Activated CD4-positive, alpha-beta T cell treated with anti-CD3 and anti-CD28 coated beads, Interleukin-2, amount 10 ng/mL, durations not matched to agents 7 days and 5 days (primary cell): ENCODE measurements around the gene SKAP1. TPM values are rescaled to one million over a fixed set of nuclear protein-coding genes. Genes with fewer than 3 reads are reported as not detected.

ENCODE experiments used
- CTCF ChIA-PET: fragments of 350-600 bp; sonication (Branson Sonifier 250); formaldehyde crosslinking; loops from one replicate; lab custom pipeline; 2021; ENCODE audit warnings: antibody characterized with exemption; lab: Charles Lee
- POLR2A ChIA-PET: fragments of 350-600 bp; sonication (Branson Sonifier 250); formaldehyde crosslinking; loops from one replicate; lab custom pipeline; 2021; ENCODE audit warnings: antibody characterized with exemption; lab: Charles Lee
- DNase-seq: peaks from one replicate; pipeline ENCODE4 v3.0.0-alpha.2; 2020
- H3K27ac Mint-ChIP-seq: one replicate; pipeline ENCODE4 v1.8.0; 2021; ENCODE audit warnings: mild to moderate bottlenecking, moderate library complexity, mixed read lengths
- H3K27me3 Mint-ChIP-seq: one replicate; pipeline ENCODE4 v1.8.0; 2021; ENCODE audit warnings: mixed read lengths
- H3K36me3 Mint-ChIP-seq: one replicate; pipeline ENCODE4 v1.8.0; 2021; ENCODE audit warnings: low read depth, mixed read lengths
- H3K4me1 Mint-ChIP-seq: one replicate; pipeline ENCODE4 v1.8.0; 2021; ENCODE audit warnings: mixed read lengths
- H3K4me3 Mint-ChIP-seq: one replicate; pipeline ENCODE4 v1.8.0; 2021; ENCODE audit warnings: mild to moderate bottlenecking, moderate library complexity, mixed read lengths
- H3K9me3 Mint-ChIP-seq: one replicate; pipeline ENCODE4 v1.8.0; 2021; ENCODE audit warnings: mixed read lengths
- total RNA-seq, 2 experiments: library from RNA; stranded (reverse); gene quantifications; one replicate each; pipeline ENCODE4 v1.2.3, GENCODE V29; 2021

SKAP1 gene
- total RNA-seq, 2 experiments from 2014 or later, result 123 to 144 TPM

DNA sequence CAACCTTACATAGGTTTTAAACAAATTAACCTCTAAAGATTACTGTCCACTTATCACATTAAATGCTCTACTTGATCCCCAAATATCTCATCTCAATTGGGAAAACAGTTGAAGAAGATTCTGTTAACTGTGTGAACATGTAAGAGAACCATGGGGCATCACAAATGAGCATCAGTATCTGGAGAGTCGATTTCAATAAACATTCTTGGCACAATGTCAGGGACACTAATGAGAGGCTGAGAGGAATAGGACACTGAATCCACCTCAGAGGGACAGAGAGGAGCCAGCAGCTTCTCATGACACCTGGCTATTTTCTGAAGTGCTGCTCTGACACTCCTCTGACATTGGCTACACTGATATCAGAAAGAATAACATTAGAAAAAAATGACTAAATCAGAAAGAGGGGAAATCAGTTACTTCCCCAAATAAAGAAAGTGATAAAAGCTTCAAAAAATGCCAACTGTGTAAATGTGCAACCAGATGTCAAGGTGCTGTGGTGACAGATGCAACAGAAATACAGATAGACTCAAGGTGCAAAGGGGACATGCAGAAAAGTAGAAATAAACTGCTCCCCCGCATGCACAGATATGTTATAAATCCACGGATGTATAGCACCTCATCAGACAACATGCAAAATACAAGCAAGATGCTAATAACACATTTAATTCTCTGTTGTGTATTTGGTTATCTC is 255.0 kb downstream of the SKAP1 start:
- ChIA-PET CTCF (no interaction called here), POLR2A (no interaction called here)
- H3K27ac Mint-ChIP-seq, result no peak overlapping the region

DNA sequence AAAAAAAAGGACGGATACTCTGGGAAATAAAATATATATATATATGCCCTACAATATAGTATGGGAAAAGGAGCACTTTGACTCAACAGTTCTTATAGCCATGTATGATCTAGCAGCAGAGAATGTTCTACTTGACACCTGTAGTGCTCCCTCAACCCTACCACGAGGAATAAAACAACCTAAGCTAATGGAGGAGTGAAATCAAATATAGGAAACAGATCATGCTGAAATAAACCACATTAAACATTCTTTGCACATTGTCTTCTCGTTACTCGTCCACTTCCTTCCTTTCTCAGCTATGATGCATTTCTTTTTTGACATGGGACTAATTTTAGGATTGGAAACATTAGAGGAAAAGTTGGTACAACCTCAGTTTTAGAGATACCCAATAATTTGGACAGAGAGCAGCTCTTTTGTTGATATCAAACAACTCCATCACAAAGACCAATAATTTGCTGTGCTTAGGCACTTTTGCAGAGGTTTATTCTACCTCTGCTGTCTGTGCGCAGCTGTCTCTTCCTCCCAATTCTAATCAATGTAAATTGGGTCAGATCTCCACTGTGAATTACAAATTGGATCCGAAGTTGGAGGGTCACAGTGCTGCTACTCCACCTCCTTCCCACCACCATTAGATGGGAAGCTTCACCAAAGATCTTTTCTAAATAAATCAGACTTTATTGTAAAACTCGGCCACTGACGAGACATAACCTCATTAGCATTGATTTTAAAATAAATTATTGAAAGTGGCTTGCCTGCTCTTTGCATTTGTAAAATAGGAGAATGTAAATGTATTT is 256.6 kb downstream of the SKAP1 start:
- Mint-ChIP-seq H3K9me3 (no peaks in the 10 kb centered on the region), H3K4me1 (peaks cover 17% of the 10 kb centered on the region), H3K27me3 (no peaks in the 10 kb centered on the region), H3K4me3 (no peak overlapping the region), H3K36me3 (peaks cover 43% of the 10 kb centered on the region), H3K27ac (no peak overlapping the region)
- DNase-seq, result no peak
- ChIA-PET CTCF (interaction anchor here (0.5 to 1.1 kb wide), 5 partner anchors 14 to 153 kb away, joined by 3 to 5 read pairs (median 3); no protein-coding TSS in a partner anchor), POLR2A (no interaction called here)

More for the DNA sequence above, 255.0 kb downstream of the SKAP1 start:
- Mint-ChIP-seq H3K27me3 (no peaks in the 10 kb centered on the region), H3K4me3 (no peak overlapping the region), H3K4me1 (peaks cover 23% of the 10 kb centered on the region), H3K36me3 (peaks cover 52% of the 10 kb centered on the region), H3K9me3 (no peaks in the 10 kb centered on the region)
- DNase-seq, result no peak

DNA sequence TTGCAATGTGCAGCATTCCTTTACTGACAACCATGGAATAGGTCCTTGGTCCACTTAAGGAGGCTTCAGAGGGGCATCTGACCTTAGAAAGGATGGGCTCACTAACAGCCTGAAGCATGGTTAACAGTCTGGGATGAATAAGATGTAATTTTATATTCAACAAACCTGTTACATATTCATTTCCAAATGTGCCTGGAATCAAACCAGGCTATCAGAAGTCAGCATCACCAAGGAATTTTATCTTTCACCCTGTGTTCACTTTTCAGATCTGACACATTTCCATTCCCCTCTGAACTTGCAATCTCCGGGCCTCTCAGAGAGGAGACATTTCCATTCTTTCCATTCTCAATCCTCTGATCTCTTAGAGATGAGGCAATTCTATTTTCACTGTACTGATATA is 260.1 kb downstream of the SKAP1 start:
- ChIA-PET POLR2A (no interaction called here), CTCF (interaction anchor here (1.4 kb wide), 1 partner anchor 7 kb away, joined by 3 read pairs; no protein-coding TSS in a partner anchor)
- H3K27ac Mint-ChIP-seq, result no peak overlapping the region
- peaks cover 28% of the 10 kb centered on the region for H3K36me3 Mint-ChIP-seq
- H3K27me3 Mint-ChIP-seq, result no peaks in the 10 kb centered on the region
- H3K9me3 Mint-ChIP-seq, result no peaks in the 10 kb centered on the region
- H3K4me1 Mint-ChIP-seq, result peaks cover 18% of the 10 kb centered on the region
- H3K4me3 Mint-ChIP-seq, result no peak overlapping the region
- no peak for DNase-seq

DNA sequence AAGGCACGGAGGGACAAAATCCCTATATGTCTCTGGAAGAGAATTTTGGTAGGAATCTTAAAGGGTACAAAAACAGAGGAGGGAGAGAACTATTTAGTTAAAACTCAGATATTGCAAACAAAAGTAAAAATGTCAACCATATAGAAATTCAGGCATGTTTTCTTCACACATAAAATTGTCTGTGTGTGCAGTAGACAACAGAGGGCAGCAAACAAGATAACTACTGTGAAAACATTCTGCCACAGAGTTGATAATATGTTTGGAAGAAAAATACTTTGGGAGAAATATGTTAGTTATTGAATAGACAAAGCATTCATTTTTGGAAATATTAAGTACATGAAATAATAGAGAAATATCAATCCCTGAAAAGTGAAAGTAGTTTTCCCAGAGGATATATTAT is 266.2 kb downstream of the SKAP1 start:
- ChIA-PET CTCF (no interaction called here), POLR2A (no interaction called here)
- Mint-ChIP-seq H3K36me3 (peaks cover 35% of the 10 kb centered on the region), H3K4me1 (peaks cover 12% of the 10 kb centered on the region), H3K27me3 (no peaks in the 10 kb centered on the region), H3K9me3 (no peaks in the 10 kb centered on the region), H3K27ac (no peak overlapping the region), H3K4me3 (no peak overlapping the region)
- no peak for DNase-seq

DNA sequence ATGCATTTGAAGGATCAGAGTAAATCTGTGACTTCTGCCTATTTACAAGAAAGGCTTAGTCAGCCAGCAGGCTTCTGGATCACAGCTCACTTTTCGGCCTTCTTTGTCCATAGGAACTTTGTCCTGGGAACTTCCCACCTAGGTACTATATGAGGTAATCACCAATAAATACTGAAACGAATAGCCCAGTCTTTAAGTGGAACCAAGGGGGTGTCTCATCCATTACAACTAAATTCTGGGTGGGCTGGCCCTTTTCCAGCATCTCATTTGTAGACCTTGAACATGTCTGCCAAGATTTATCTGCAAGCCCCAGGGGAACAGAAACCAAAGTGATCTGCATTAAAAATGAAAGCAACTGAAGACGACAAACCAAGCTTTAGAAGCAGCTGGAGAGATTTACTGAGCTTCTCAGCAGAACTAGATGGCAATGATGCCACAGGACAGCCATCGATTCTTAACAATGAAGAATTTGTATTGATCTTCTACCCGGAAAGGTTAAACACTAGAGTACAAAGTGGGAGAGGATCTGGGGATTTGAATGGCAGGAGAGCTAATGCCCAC is 267.0 kb downstream of the SKAP1 start:
- CTCF ChIA-PET, result no interaction called here
- Mint-ChIP-seq H3K36me3 (peaks cover 33% of the 10 kb centered on the region), H3K27ac (no peak overlapping the region), H3K9me3 (no peaks in the 10 kb centered on the region), H3K27me3 (no peaks in the 10 kb centered on the region), H3K4me3 (no peak overlapping the region), H3K4me1 (peaks cover 12% of the 10 kb centered on the region)
- POLR2A ChIA-PET, result interaction anchor here (0.5 kb wide), 1 partner anchor 1904 kb away, joined by 3 read pairs; no protein-coding TSS in a partner anchor
- no peak for DNase-seq

DNA sequence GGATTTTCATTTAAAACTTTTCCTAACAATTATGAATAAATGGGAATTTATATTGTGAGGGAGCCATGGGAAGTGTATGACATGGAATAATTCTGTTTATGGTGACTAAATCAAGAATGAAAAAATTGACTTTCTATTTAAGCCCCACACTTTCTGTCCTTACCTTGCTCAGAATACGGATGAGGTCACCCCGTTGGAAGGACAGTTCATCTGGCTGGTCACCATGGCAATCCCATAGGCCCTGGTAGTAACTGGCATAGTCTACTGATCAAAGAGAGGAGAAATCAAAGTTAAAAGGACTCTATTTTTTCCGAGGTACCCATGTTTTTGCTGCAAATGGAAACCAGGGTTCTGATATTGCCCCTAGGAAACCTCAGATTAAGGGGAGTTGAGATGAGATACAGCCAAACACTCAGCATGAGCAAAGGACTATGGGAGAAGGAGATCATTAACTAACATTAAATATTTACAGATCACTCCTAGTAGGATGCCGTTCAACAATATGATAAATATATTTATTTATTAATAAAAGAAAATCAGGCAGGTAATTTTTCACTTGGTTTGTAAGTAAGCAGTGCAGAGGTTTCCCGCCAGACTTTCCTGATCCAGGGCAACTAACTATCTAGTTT is 267.6 kb downstream of the SKAP1 start:
- H3K27ac Mint-ChIP-seq, result no peak overlapping the region
- H3K9me3 Mint-ChIP-seq, result no peaks in the 10 kb centered on the region
- H3K4me1 Mint-ChIP-seq, result peaks cover 11% of the 10 kb centered on the region
- no peak overlapping the region for H3K4me3 Mint-ChIP-seq
- H3K36me3 Mint-ChIP-seq, result peaks cover 32% of the 10 kb centered on the region
- no peaks in the 10 kb centered on the region for H3K27me3 Mint-ChIP-seq
- ChIA-PET CTCF (no interaction called here), POLR2A (no interaction called here)
- no peak for DNase-seq

DNA sequence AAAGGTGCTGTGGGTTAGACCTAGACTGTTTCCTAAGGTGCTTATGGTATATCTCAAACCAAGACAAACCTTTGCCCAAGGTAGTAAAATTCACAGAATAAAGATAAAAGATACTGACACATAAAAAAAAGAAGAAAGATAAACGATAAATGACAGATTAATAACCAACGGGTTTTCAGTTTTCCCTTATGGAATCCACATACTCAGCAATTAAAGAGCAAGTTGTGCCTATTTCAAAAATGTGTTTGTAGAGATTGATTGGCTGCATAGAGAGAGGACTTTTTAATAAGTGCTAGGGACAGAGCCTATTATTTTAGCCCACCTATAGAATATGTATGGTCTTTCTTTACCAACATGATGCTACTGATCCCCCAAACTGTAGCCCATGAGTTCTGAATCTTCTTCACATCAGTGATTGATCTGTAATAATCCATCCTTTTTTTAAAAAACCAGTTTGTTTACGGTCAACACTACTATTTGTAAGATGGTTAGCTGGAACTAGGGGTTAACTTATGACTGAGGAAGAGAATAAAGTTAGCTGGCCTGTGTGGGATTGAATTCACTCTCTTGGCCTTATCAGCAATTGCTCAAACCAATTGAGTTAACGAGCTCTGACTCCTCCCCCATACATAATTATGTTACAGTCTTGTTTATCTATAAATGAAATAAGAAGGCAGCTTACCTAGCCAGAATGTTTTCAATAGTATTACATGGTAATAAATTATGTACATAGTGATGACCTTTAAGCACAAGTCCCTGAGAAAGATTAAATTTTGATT is 268.7 kb downstream of the SKAP1 start:
- Mint-ChIP-seq H3K4me3 (no peak overlapping the region), H3K27ac (no peak overlapping the region), H3K36me3 (peaks cover 32% of the 10 kb centered on the region), H3K9me3 (no peaks in the 10 kb centered on the region), H3K27me3 (no peaks in the 10 kb centered on the region), H3K4me1 (peaks cover 8% of the 10 kb centered on the region)
- CTCF ChIA-PET, result no interaction called here
- DNase-seq, result no peak
- POLR2A ChIA-PET, result no interaction called here

DNA sequence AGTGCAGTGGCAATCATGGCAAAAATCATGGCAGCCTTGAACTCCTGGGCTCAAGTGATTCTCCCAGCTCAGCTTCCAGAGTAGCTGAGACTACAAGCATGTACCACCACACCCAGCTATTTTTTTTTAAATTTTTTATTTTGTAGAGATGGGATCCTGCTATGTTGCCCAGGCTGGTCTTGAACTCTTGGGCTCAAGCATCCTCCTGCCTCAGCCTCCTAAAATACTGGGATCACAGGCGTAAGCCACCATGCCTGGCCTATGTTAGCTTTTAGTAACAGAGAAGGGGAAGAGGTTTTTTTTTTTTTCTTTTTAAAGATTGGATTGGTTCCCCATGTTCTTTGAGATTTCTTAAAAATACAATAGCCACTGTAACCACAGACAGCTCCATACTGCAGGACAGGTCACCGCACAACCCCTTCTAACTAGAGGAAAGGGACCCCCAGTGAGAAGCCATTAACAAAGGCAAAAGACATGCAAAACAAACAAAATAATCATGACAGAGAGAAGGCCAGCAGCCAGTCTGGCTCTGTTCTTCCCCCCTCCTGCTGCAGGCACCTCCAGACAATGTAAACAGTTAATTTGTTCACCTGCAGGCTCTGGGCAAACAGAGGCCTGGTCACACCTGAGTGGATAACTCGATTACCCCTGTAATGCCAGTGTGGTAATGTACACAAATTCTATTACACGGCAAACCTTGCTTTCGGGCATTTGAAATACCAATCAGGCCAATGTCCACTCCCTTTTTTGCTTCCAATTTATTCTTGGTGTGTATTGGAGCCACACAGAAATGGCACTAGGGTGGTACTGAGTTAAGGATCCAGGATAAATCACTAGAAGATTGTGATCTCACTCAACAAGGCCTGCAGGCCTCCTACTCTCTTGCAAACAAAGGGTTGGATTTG is 269.6 kb downstream of the SKAP1 start:
- ChIA-PET CTCF (interaction anchor here (0.6 to 1.4 kb wide), 2 partner anchors 13 to 355 kb away, joined by 3 to 4 read pairs; no protein-coding TSS in a partner anchor), POLR2A (no interaction called here)
- Mint-ChIP-seq H3K9me3 (no peaks in the 10 kb centered on the region), H3K4me1 (peaks cover 8% of the 10 kb centered on the region), H3K27me3 (no peaks in the 10 kb centered on the region), H3K36me3 (peaks cover 33% of the 10 kb centered on the region), H3K27ac (no peak overlapping the region), H3K4me3 (no peak overlapping the region)
- DNase-seq, result no peak

DNA sequence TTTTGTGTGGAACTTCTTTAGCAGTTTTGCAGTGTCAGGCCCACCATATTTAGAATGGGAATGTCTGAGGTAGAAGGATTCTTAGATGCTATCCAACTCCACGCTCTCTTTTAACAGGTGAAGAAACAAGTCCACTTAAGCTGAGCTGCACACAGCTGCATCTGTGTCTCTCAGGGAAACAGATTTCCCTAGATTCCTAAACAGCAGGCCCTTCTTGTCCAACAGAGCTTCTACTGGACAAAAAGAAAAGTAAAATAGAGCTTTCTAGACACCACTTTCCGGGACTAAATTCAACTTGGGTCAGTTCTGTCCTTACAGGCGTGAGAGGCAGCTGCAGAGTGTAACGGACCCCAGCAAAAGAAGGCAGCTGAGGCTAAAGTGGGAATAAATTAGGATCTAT is 270.8 kb downstream of the SKAP1 start:
- Mint-ChIP-seq H3K36me3 (peaks cover 27% of the 10 kb centered on the region), H3K9me3 (no peaks in the 10 kb centered on the region), H3K27ac (no peak overlapping the region), H3K4me3 (no peak overlapping the region), H3K27me3 (no peaks in the 10 kb centered on the region), H3K4me1 (peaks cover 7% of the 10 kb centered on the region)
- ChIA-PET CTCF (interaction anchor here (0.6 to 1.4 kb wide), 6 partner anchors 8 to 927 kb away, joined by 3 read pairs; no protein-coding TSS in a partner anchor), POLR2A (no interaction called here)
- no peak for DNase-seq

DNA sequence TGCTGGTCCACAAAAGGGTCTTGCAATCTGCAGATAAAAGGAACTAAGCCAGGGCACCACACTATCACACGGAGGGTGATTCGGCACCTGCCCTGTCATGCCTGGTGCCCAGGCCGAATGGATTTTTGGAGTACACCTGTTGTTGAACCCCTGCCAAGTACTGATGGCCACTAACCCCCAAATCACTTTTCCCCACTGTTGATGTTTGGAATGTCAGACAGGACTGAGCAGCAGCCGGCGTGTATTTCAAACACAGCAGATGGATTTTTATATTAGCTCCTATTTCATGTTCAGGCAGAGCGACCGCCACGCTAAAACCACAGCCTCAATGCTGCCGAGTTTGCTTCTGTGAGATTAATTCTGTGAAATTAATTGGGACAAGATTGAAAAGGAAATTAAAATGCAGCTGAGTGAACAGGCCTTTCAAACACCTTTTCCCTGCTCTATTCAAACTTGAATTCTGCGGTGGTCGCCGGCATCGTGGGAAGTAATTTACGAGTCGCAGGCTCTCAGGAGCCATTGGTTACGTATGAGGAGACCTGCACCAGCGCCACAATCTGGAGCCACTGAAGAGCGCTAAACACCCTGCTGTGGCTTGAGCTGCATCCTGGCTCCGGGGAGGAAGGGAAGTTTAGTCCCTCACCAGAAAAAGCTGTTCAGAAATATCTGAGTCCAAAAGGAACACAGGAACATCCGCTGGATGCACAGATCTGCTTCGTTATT is 274.0 kb downstream of the SKAP1 start:
- no peaks in the 10 kb centered on the region for H3K9me3 Mint-ChIP-seq
- no peaks in the 10 kb centered on the region for H3K27me3 Mint-ChIP-seq
- no peak overlapping the region for H3K4me3 Mint-ChIP-seq
- no peak overlapping the region for H3K27ac Mint-ChIP-seq
- ChIA-PET POLR2A (no interaction called here), CTCF (interaction anchor here (0.6 to 1.1 kb wide), 3 partner anchors 11 to 224 kb away, joined by 3 to 6 read pairs (median 3); no protein-coding TSS in a partner anchor)
- no peak for DNase-seq
- peaks cover 23% of the 10 kb centered on the region for H3K36me3 Mint-ChIP-seq
- H3K4me1 Mint-ChIP-seq, result no peaks in the 10 kb centered on the region
